Measurements from ENCODE around the gene TTC12. TPM values are rescaled to one million over a fixed set of nuclear protein-coding genes. Genes with fewer than 3 reads are reported as not detected.

The TTC12 gene
- total RNA-seq = 3.8 TPM

GRCh38 chr11:113314389-113315301, at the start of gene TTC12:
Gene TTC12, plus strand, starts transcription at chr11:113314583. Its CDS starts 1,675 bp downstream, at chr11:113316258.

DNA sequence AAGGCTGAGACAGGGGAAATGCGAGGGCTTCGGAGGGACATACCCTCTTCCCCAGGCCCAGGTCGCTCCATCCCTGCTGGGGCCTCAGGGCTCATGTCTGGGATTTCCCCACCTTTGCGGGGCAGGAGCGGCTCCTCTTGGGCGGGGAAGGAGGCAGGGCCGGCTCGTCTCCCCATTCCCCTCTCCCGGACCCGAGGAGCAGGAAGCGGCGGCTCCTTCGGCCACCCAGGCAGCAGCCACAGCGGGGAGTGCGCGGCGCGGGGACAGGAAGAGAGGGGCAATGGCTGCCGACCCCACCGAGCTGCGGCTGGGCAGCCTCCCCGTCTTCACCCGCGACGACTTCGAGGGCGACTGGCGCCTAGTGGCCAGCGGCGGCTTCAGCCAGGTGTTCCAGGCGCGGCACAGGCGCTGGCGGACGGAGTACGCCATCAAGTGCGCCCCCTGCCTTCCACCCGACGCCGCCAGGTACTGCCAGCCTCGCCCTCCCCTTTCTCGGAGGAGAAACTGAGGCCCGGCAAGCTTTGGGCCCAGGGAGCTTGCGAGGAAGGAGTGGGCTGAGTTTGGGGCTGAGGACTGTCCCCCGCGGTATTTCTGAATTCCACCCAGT, 73.3 kb downstream of the TTC12 start, which contains the start of gene ANKK1:
TSS of gene ANKK1 (plus strand) at position 175 of the 607 bp plus-strand sequence. CDS start at position 281, 106 bp downstream.

Other genes with a start within 250 kb of the TTC12 start
- not detected for gene ANKK1, start 73.2 kb downstream of the TTC12 start, total RNA-seq
- 0.31 TPM for gene DRD2, start 160.8 kb downstream of the TTC12 start, total RNA-seq

All from parietal lobe (tissue), 1 donor.